SIG-M5 treated with dmso at 0.1 percent for 504 hours (cell line): ENCODE measurements around the gene VAV2.

ENCODE experiments used
- DNase-seq: peaks from one replicate; lab custom pipeline; 2025; ENCODE audit not compliant: unreplicated experiment; lab: John Stamatoyannopoulos, UW

VAV2 gene

DNA sequence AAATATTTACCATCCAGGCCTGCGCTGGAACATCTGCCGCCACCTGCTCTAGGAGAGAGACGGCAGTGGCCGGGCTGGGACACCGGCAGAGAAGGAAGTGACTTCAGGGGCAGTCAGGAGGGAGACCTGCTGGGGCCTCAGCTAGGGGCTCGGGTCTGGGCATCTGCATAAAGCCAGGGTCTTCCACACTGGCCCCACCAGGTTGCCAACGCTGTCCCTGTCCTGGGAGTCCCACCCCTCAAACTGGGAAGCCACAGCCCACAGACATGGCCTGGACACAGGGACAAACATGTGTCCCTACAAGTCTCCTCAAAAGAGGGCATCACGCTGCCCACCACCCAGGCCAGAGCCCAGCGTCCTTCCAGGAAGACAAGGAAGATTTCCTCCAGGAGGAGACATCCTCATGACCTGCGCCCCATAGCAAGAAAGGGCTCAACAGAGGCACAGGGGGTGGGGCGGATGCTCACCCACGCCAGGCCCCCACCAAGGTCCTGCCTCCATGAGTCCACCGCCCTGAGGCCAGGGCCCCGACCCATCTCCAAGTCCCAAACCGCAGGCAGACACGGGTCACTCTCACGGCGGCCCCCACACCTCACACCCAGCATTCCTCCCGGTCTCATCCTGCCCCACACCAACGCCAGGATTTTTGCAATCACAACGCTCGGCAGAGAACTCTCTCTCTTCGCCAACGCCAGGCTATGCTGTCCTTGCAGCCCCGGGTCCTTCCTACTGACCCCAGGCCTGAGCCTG is 9.0 kb downstream of the VAV2 start:
- no peak for DNase-seq

DNA sequence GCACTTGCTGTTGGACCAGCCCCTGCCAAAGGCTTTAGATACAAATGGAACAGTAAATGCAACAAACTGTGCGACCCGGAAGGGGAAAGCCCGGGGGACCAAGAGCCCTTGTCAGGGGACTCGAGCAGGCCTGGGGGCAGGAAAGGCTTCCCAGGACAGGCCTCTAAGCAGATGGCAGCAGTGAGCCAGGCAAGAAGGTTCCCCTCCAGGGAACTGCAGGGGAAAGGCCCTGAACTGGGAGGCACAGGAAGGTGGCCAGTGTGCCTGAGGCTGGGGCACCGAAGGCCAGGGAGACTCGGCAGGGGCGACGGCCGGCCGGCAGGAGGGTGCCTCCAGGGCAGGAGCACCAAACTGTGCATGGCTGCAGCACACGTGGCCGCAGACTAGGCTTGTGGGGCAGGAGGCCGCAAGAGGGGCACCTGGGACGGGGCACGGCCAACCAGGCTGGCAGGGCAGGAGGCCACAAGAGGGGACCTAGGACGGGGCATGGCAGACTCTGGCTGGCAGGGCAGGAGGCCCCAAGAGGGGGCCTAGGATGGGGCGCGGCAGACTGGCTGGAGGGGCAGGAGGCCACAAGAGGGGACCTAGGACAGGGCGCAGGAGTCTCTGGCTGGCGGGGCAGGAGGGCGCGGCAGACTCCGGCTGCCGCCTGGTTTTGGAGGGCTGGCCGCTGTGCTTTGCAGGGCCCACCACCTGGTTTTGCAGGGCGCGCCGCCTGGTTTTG is 10.0 kb downstream of the VAV2 start:
- no peak for DNase-seq

GRCh38 chr9:133981589-133981957 is 10.6 kb downstream of the VAV2 start:
- no peak for DNase-seq

- DNase-seq = no peak
Measured at GRCh38 chr9:133980864-133981588, 11.1 kb downstream of the VAV2 start.

- no peak for DNase-seq
Measured at GRCh38 chr9:133979921-133980863, 11.9 kb downstream of the VAV2 start.

- no peak for DNase-seq
Measured at GRCh38 chr9:133979273-133979920, 12.7 kb downstream of the VAV2 start.

GRCh38 chr9:133978899-133979272 is 13.2 kb downstream of the VAV2 start:
- DNase-seq = no peak

DNA sequence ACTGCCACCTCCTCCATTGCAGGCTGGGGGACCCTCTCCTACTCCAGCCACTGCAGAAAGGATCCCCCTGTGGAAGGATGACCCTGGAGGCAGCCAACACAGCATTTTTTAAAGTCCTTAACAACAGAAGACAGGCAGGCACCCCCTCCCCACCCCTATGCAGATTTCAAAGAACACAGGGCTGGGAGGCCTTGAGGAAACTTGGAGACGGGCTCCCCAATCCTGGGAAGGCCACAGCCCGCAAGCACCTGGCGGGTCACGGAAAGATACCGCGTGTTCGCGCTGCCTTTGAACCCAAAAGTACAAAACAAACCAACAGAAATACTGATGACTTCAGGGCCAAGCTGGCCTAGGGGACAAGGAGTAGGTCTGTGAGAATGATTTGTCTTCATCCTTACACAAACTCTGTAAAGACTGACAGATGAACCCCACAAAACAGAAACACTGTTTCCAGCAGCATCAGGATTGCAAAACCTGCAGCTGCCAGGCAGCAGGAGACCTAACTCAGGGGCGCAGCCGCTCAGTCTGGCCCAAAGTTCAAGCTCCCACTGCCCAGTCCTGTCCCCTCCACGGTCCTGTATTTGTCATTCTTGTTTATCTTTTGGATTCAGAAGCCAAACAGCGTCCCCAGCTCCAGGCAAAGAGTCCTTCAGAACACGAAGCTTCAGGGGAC is 13.8 kb downstream of the VAV2 start:
- DNase-seq = no peak

DNA sequence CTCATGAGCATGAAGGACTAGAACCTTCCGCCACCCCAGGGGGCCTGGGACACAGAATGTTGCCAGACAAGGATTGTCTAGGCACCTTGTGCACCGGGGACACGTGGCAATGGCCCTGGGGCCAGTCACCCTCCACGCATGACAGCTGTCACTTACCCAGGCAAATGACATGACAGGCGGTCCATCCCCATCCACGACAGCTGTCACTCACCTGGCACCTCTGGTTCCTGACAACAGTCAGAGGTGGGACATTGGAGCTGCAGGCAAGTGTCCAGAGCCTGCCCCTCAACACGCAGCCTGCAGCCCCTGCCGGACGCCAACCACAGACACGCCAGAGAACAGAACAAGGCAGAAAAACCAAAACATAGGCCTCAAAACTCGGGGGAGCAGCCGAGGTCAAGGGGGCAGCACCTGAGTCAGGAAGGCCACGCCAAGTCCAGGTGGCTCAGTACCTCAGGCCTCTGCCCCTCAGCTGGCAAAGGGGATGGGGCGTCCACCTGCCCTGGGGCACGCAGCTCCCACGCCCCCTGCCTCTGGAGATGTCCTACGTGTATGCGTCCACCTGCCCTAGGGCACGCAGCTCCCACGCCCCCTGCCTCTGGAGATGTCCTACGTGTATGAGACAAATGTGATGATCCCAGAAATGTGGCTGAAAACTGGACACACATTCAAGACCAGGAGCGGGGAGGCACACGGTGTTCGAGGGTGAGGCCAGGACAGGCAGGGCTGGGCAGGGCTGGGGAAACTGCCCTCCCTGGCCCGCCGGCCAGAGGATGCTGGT is 14.5 kb downstream of the VAV2 start:
- no peak for DNase-seq

- DNase-seq = no peak
Measured at GRCh38 chr9:133976887-133977286, 15.2 kb downstream of the VAV2 start.

GRCh38 chr9:133976191-133976861 is 15.8 kb downstream of the VAV2 start:
- no peak for DNase-seq

DNA sequence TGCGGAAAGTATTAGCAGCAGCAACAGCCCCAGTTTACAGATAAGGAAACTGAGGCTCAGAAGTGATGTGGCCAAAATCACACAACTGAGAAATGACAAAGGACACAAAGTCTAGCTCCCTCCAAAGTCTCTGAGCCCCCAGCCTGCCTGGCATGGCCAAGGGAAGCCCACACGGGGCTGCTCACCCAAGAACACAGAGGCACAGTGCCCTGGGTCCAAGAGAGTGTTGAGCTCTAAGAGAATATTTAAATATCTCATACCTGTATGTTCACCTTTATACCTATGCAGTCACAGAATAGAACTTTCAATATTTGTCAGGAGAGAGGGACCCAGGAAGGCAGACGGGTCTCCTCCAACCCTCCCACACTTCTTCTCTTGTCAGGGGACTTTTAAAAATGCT is 16.6 kb downstream of the VAV2 start:
- no peak for DNase-seq

GRCh38 chr9:133974631-133975341 is 17.3 kb downstream of the VAV2 start:
- DNase-seq = no peak

DNA sequence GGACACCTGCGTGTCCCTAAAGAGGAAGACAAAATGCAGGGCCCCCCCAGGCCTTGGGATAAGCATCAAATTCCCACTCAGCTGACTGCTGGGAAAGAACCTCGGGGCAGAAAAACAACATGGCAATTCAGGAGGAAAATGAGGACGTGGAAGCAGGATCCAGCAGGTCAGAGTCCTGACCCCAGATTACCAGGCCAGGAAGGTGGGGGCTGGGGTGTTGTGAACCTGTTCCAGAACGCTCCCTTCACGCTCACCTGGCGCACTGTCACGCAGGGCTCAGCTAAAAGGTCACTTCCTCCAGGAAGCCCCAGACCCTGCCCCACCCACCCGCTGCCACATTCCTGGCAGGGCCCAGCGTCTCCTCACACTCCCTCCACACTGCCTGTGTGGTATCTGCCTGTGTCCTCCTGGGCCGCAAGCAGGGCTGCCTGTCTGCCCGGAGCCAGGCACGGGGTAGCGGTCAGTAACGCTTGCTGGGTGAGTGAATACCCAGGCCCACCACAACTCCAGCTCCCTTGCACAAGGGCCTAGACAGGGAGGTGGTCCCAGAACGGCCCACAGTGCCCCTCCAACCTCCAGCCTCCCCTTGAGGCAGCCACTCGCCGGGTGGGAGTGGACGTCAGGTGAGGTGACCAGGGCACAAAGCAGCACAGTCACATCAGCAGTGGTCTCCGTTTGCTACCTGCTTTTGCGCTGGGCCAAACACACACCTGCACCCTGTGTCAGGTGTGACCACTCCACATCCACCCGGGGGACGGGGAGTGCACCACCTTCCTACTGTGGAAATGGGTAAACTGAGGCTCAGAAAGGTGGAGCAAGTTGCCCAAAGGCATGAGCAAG is 18.1 kb downstream of the VAV2 start:
- no peak for DNase-seq

- no peak for DNase-seq
Measured at GRCh38 chr9:133973111-133973790, 18.9 kb downstream of the VAV2 start.
